ENCODE measurements around the gene CFAP73.

The CFAP73 gene

DNA sequence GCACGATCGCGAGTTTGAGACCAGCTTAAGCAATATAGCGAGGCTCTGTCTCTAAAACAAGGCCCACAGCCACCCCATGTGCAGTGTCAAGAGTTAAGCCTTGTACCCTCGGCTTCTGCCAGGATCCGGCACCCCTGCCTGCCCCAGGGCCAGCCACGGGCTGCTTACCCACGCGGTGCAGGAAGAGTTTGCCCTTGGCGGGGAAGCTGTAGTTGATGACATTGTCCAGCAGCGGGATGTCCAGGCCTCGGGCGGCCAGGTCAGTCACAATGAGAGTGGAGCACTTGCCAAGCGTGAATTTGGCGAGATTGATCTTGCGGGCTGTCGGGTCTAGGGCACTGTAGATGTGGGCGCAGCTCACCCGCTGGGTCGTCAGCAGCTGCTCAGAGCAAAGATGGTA lies 22.7 kb downstream of the CFAP73 start:
- TF ChIP-seq POLR2AphosphoS5 (IDR thresholded peaks at IDR 0.05; ENCODE audit: low read depth, low read length) (no peak), TAF1 (IDR thresholded peaks at IDR 0.05; ENCODE audit: borderline replicate concordance, low read depth, low read length) (no peak), POLR2A (IDR thresholded peaks at IDR 0.05; ENCODE audit: low read depth, low read length) (no peak)
- DNase-seq (ENCODE audit: insufficient read length) (no peak), FAIRE-seq (no peak)

GRCh38 chr12:113173081-113173698 lies 23.7 kb downstream of the CFAP73 start:
- DNase-seq (ENCODE audit: insufficient read length) = no peak
- FAIRE-seq = no peak
- TF ChIP-seq POLR2A (IDR thresholded peaks at IDR 0.05; ENCODE audit: low read depth, low read length) (no peak), TAF1 (IDR thresholded peaks at IDR 0.05; ENCODE audit: borderline replicate concordance, low read depth, low read length) (no peak), POLR2AphosphoS5 (IDR thresholded peaks at IDR 0.05; ENCODE audit: low read depth, low read length) (no peak)

GRCh38 chr12:113174461-113175384 lies 25.2 kb downstream of the CFAP73 start:
- FAIRE-seq (peak; percentile 83), DNase-seq (ENCODE audit: insufficient read length) (peak; percentile 94)
- no peak for TF ChIP-seq TAF1 (IDR thresholded peaks at IDR 0.05; ENCODE audit: borderline replicate concordance, low read depth, low read length)
- TF ChIP-seq POLR2AphosphoS5 (IDR thresholded peaks at IDR 0.05; ENCODE audit: low read depth, low read length) = no peak
- TF ChIP-seq POLR2A (IDR thresholded peaks at IDR 0.05; ENCODE audit: low read depth, low read length) = no peak

- TF ChIP-seq POLR2AphosphoS5 (IDR thresholded peaks at IDR 0.05; ENCODE audit: low read depth, low read length) (no peak), POLR2A (IDR thresholded peaks at IDR 0.05; ENCODE audit: low read depth, low read length) (no peak), TAF1 (IDR thresholded peaks at IDR 0.05; ENCODE audit: borderline replicate concordance, low read depth, low read length) (no peak)
- no peak for FAIRE-seq
- no peak for DNase-seq (ENCODE audit: insufficient read length)
These were observed 29.5 kb downstream of the CFAP73 start for GRCh38 chr12:113179023-113179422.

DNA sequence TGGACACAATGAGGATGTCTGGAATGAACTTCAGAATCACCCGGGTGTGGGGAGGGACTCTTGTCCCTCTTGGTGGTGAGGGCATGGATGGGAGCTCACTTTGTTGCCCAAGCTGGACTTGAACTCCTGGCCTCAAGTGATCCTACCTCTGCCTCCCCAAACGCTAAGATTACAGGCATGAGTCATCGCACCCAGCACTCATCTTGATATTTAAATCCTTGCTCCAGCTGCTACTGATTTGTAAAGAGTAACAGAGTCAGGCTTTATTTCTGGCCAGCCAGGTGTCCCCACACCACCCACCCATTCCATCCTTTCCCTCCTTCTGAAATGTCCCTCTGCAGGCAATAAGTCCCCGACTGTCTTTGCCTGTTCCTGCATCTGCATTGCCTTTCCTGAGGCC lies 30.8 kb downstream of the CFAP73 start:
- no peak for TF ChIP-seq POLR2AphosphoS5 (IDR thresholded peaks at IDR 0.05; ENCODE audit: low read depth, low read length)
- no peak for TF ChIP-seq TAF1 (IDR thresholded peaks at IDR 0.05; ENCODE audit: borderline replicate concordance, low read depth, low read length)
- no peak for TF ChIP-seq POLR2A (IDR thresholded peaks at IDR 0.05; ENCODE audit: low read depth, low read length)
- DNase-seq (ENCODE audit: insufficient read length) = no peak
- no peak for FAIRE-seq

- no peak for DNase-seq (ENCODE audit: insufficient read length)
- TF ChIP-seq POLR2AphosphoS5 (IDR thresholded peaks at IDR 0.05; ENCODE audit: low read depth, low read length) (no peak), POLR2A (IDR thresholded peaks at IDR 0.05; ENCODE audit: low read depth, low read length) (no peak), TAF1 (IDR thresholded peaks at IDR 0.05; ENCODE audit: borderline replicate concordance, low read depth, low read length) (no peak)
- no peak for FAIRE-seq
These were observed 32.5 kb downstream of the CFAP73 start for GRCh38 chr12:113181975-113182374.

DNA sequence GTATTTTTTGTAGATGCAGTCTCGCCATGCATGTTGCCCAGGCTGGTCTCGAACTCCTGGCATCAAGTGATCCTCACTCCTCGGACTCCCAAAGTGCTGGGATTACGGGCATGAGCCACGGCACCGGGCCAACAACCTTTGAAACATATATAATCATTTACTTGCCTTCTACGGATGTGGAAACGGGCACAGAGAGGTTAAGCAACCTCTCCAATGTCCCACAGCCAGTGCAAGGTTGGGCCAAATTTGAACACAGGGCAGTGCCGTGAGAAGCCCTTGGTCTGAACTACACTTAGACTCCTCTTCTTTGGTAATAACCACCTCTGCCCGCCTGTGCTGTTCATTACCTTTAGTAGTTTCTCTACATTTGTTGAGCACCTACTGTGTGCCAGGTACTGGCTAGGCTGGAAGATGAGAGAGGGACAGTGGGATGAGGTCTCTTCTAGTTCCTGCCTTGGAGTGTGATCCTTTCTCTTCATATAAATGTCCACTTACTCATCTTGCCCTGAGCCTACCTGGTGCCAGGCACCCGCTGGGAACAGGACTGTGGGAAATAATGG lies 33.6 kb downstream of the CFAP73 start:
- FAIRE-seq = no peak

DNA sequence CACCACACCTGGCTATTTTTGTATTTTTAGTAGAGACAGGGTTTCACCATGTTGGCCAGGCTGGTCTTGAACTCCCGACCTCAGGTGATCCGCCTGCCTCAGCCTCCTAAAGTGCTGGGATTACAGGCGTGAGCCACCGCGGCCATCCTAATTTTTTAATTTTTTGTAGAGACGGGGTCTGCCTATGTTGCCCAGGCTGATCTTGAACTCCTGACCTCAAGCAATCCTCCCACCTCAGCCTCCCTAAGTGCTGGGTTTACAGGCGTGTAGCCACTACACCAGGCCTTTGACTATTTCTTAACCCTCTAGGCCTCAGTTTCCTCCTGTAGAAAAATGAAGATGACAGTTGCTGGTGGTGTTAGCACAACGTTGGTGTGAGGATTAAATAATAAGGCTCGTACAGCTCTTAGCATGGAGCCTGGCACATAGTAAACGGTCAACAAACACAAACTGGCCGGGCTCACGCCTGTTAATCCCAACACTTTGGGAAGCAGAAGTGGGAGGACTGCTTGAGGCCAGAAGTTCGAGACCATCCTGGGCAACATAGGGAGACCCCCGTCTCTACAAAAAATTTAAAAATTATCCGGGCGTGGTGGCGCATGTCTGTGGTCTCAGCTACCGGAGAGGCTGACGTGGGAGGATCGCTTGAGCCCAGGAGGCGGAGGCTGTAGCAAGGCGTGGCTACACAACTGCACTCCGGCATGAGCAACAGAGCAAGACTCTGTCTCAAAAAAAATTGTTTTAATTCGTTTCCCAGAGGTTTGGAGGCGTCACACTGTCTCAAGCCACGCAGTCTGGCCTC lies 34.8 kb downstream of the CFAP73 start:
- no peak for TF ChIP-seq POLR2A (IDR thresholded peaks at IDR 0.05; ENCODE audit: low read depth, low read length)
- TF ChIP-seq TAF1 (IDR thresholded peaks at IDR 0.05; ENCODE audit: borderline replicate concordance, low read depth, low read length) = no peak
- FAIRE-seq = no peak
- no peak for DNase-seq (ENCODE audit: insufficient read length)

More for the DNA sequence above, 33.6 kb downstream of the CFAP73 start:
- no peak for DNase-seq (ENCODE audit: insufficient read length)
- TF ChIP-seq TAF1 (IDR thresholded peaks at IDR 0.05; ENCODE audit: borderline replicate concordance, low read depth, low read length) = no peak
- TF ChIP-seq POLR2A (IDR thresholded peaks at IDR 0.05; ENCODE audit: low read depth, low read length) = no peak

DNA sequence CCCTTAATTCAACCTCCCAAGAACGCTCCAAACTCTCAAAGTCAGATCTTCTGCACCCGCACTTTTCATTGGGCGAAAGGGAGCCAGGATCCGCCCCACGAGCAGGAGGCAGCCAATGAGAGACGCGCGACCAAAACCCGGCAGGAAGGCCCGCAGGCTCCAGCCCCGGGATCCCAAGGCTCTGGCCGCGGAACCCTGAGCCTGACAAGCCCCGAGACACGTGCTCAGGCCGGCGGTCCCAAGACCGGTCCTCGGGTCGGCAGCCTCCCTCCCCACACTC lies 35.3 kb downstream of the CFAP73 start:
- FAIRE-seq (peak; percentile 92), DNase-seq (ENCODE audit: insufficient read length) (peak; percentile 87)
- TF ChIP-seq TAF1 (IDR thresholded peaks at IDR 0.05; ENCODE audit: borderline replicate concordance, low read depth, low read length) = no peak
- no peak for TF ChIP-seq POLR2A (IDR thresholded peaks at IDR 0.05; ENCODE audit: low read depth, low read length)
- TF ChIP-seq POLR2AphosphoS5 (IDR thresholded peaks at IDR 0.05; ENCODE audit: low read depth, low read length) = no peak

DNA sequence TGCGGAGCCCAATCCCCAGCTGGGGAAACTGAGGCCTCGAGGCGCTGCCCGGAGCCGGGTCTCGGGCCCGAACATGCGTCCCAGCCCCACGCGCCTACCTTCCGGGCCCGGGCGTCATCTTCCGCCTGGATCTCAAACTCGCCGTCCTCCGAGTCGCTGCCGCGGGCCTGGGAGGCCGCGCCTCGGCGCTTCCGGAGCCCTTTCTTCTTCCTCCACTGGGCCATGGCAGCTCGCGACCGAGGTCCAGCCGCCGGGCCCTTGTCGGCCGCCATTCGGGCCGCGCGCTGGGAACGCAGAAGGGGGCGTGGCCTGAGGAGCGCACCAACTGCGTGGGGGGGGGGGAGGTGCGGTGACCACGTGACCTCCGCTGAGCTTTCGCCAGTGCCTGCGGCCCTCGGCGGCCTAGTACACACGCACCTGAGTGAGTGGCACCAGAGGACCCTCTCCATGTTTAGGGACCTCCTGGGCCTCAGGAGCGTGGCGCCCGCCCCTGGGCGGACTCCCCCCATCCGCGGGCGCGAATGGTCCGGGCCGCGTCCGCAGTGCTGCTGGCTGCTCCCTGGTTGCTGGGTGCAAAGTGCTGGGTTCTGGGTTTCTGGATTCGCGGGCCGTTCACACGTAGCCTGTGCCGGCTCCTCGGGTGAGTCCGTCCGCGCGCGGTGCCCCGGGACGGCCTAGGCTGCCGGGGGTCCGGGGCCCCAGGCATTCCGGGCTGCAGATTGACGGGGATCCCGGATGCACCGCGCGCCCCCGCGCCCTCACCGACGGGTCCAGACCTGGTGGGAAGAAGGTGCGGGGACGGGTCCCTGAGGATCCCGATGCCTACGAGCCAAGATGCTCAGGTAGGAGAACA lies 35.9 kb downstream of the CFAP73 start, which contains the start of the genes DDX54 and RITA1:
Gene DDX54 (minus strand): TSS at position 299 of the 853 bp plus-strand sequence. CDS start 27 bp downstream, at position 272.
Gene RITA1 (plus strand): TSS at position 542 of the 853 bp plus-strand sequence. CDS start 1,026 bp downstream, outside the sequence.
- TF ChIP-seq POLR2A (IDR thresholded peaks at IDR 0.05; ENCODE audit: low read depth, low read length) (peak; percentile 93), TAF1 (IDR thresholded peaks at IDR 0.05; ENCODE audit: borderline replicate concordance, low read depth, low read length) (peak; percentile 93), POLR2AphosphoS5 (IDR thresholded peaks at IDR 0.05; ENCODE audit: low read depth, low read length) (peak; percentile 85; the same call in 1 of the 2 replicates)
- DNase-seq (ENCODE audit: insufficient read length) (peak; percentile 65), FAIRE-seq (no peak)
